ENCODE measurements around the gene SPATA31E1.
"Not testable (repeated sequence)": the region's sequence is repeated elsewhere in the genome, so short reads cannot be mapped to it uniquely, and the experiment has no call there.

SPATA31E1 gene

GRCh38 chr9:87934444-87934843 lies 51.8 kb downstream of the SPATA31E1 start:
- not testable (repeated sequence) for DNase-seq (ENCODE audit: low read depth)

GRCh38 chr9:87937352-87937751 lies 54.7 kb downstream of the SPATA31E1 start:
- DNase-seq (ENCODE audit: low read depth) = not testable (repeated sequence)

- not testable (repeated sequence) for DNase-seq (ENCODE audit: low read depth)
Observed at GRCh38 chr9:87937918-87938317, 55.2 kb downstream of the SPATA31E1 start.

- DNase-seq (ENCODE audit: low read depth) = not testable (repeated sequence)
Observed at GRCh38 chr9:87938336-87938735, 55.7 kb downstream of the SPATA31E1 start.
